ENCODE data around the gene AKNA.

Gene AKNA

GRCh38 chr9:114318416-114318815, 69.4 kb downstream of the AKNA start:
- FAIRE-seq (no peak), DNase-seq (ENCODE audit: insufficient read length, low spot score) (no peak)
- no peak for TF ChIP-seq POLR2A (IDR thresholded peaks at IDR 0.05; ENCODE audit: low read depth, low read length)

GRCh38 chr9:114317665-114318357, 70.0 kb downstream of the AKNA start:
- DNase-seq (ENCODE audit: insufficient read length, low spot score) (no peak), FAIRE-seq (no peak)
- no peak for TF ChIP-seq POLR2A (IDR thresholded peaks at IDR 0.05; ENCODE audit: low read depth, low read length)

- no peak for TF ChIP-seq POLR2A (IDR thresholded peaks at IDR 0.05; ENCODE audit: low read depth, low read length)
- DNase-seq (ENCODE audit: insufficient read length, low spot score) (no peak), FAIRE-seq (no peak)
Observed at GRCh38 chr9:114316605-114317230, 71.1 kb downstream of the AKNA start.

GRCh38 chr9:114315723-114316363, 71.9 kb downstream of the AKNA start:
- DNase-seq (ENCODE audit: insufficient read length, low spot score), result no peak
- no peak for FAIRE-seq
- TF ChIP-seq POLR2A (IDR thresholded peaks at IDR 0.05; ENCODE audit: low read depth, low read length), result no peak

GRCh38 chr9:114314881-114315722, 72.7 kb downstream of the AKNA start:
- FAIRE-seq, result no peak
- no peak for DNase-seq (ENCODE audit: insufficient read length, low spot score)
- TF ChIP-seq POLR2A (IDR thresholded peaks at IDR 0.05; ENCODE audit: low read depth, low read length), result no peak

GRCh38 chr9:114314256-114314867, 73.4 kb downstream of the AKNA start:
- TF ChIP-seq POLR2A (IDR thresholded peaks at IDR 0.05; ENCODE audit: low read depth, low read length), result no peak
- DNase-seq (ENCODE audit: insufficient read length, low spot score), result no peak
- FAIRE-seq, result no peak

GRCh38 chr9:114313186-114313585, 74.6 kb downstream of the AKNA start:
- TF ChIP-seq POLR2A (IDR thresholded peaks at IDR 0.05; ENCODE audit: low read depth, low read length), result no peak
- DNase-seq (ENCODE audit: insufficient read length, low spot score), result no peak
- FAIRE-seq, result no peak

GRCh38 chr9:114312513-114312875, 75.3 kb downstream of the AKNA start:
- DNase-seq (ENCODE audit: insufficient read length, low spot score) (no peak), FAIRE-seq (no peak)
- no peak for TF ChIP-seq POLR2A (IDR thresholded peaks at IDR 0.05; ENCODE audit: low read depth, low read length)

- FAIRE-seq (no peak), DNase-seq (ENCODE audit: insufficient read length, low spot score) (no peak)
- no peak for TF ChIP-seq POLR2A (IDR thresholded peaks at IDR 0.05; ENCODE audit: low read depth, low read length)
Observed at GRCh38 chr9:114311571-114312512, 75.9 kb downstream of the AKNA start.

- FAIRE-seq (no peak), DNase-seq (ENCODE audit: insufficient read length, low spot score) (no peak)
- TF ChIP-seq POLR2A (IDR thresholded peaks at IDR 0.05; ENCODE audit: low read depth, low read length), result no peak
Observed at GRCh38 chr9:114310471-114311450, 77.0 kb downstream of the AKNA start.

- TF ChIP-seq POLR2A (IDR thresholded peaks at IDR 0.05; ENCODE audit: low read depth, low read length), result no peak
- FAIRE-seq (no peak), DNase-seq (ENCODE audit: insufficient read length, low spot score) (no peak)
Observed at GRCh38 chr9:114309096-114309495, 78.7 kb downstream of the AKNA start.
